Bronchial epithelial cell (primary cell): ENCODE measurements around the gene ATP1A4. TPM values are rescaled to one million over a fixed set of nuclear protein-coding genes. Genes with fewer than 3 reads are reported as not detected.

Experiments used
- DNase-seq: peaks from one replicate; pipeline ENCODE4 v3.0.0-alpha.2; 2010; ENCODE audit warnings: low read depth
- FAIRE-seq: peaks from 2 replicates; lab custom pipeline; 2011; peaks lifted over from hg19 to GRCh38; lab: Jason Lieb, UNC
- H3K27me3 ChIP-seq: 2 replicates; pipeline ENCODE4 v1.5.1; 2011; ENCODE audit warnings: low read length; ENCODE audit not compliant: control insufficient read depth, insufficient read depth
- H3K36me3 ChIP-seq: 2 replicates; pipeline ENCODE4 v1.5.1; 2011; ENCODE audit warnings: low read length; ENCODE audit not compliant: control insufficient read depth, insufficient read depth
- H3K4me3 ChIP-seq: 2 replicates; pipeline ENCODE4 v1.5.1; 2011; ENCODE audit warnings: mild to moderate bottlenecking, low read depth, low read length, control low read depth
- total RNA-seq: library from RNA; depleted of rRNA; stranded (reverse); fragments of >200 nt; gene quantifications from 2 replicates; pipeline ENCODE4 v1.2.1, GENCODE V29; 2014
- TF ChIP-seq, protein P1 (sequence below): IDR thresholded peaks from 2 replicates; pipeline ENCODE4 v1.5.1; 2011; ENCODE audit warnings: mild to moderate bottlenecking, moderate library complexity, low read length, control low read depth, inconsistent platforms; ENCODE audit not compliant: insufficient read depth, severe bottlenecking

The ATP1A4 gene
- total RNA-seq, 1 donor from 2014 or later = not detected

DNA sequence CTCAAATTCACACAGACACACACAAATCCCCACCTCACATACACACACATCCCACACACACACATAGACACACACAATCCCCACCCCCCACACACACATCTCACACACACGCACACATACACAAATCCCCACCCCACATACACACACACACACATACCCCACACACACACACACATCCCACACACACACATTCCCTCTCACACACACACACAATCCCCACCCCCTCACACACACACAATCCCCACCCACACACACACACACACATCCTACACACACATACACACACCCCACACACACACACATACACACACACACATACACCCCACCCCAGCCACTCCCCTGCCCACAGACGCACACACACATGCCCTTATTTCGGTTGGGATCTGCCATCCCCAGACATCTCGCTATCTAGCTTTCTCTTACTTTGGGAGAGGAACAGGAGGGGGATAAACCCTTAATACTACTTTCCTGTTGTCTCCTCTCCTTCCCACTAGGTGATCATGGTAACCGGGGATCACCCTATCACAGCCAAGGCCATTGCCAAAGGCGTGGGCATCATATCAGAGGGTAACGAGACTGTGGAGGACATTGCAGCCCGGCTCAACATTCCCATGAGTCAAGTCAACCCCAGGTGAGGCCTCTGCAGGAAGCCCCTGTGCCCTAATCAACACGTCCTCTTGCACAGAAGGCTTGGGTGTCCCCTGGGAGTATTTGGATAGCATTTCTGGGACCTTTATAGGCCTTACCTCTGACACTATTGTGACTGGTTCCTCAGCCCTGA is 17.2 kb upstream of the ATP1A4 start:
- H3K4me3 ChIP-seq = no peak overlapping the region
- TF ChIP-seq, protein P1, sequence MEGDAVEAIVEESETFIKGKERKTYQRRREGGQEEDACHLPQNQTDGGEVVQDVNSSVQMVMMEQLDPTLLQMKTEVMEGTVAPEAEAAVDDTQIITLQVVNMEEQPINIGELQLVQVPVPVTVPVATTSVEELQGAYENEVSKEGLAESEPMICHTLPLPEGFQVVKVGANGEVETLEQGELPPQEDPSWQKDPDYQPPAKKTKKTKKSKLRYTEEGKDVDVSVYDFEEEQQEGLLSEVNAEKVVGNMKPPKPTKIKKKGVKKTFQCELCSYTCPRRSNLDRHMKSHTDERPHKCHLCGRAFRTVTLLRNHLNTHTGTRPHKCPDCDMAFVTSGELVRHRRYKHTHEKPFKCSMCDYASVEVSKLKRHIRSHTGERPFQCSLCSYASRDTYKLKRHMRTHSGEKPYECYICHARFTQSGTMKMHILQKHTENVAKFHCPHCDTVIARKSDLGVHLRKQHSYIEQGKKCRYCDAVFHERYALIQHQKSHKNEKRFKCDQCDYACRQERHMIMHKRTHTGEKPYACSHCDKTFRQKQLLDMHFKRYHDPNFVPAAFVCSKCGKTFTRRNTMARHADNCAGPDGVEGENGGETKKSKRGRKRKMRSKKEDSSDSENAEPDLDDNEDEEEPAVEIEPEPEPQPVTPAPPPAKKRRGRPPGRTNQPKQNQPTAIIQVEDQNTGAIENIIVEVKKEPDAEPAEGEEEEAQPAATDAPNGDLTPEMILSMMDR = no peak
- no peak for DNase-seq
- FAIRE-seq = peak; percentile 90
- no peaks in the 10 kb centered on the region for H3K36me3 ChIP-seq
- peaks cover 4% of the 10 kb centered on the region for H3K27me3 ChIP-seq

DNA sequence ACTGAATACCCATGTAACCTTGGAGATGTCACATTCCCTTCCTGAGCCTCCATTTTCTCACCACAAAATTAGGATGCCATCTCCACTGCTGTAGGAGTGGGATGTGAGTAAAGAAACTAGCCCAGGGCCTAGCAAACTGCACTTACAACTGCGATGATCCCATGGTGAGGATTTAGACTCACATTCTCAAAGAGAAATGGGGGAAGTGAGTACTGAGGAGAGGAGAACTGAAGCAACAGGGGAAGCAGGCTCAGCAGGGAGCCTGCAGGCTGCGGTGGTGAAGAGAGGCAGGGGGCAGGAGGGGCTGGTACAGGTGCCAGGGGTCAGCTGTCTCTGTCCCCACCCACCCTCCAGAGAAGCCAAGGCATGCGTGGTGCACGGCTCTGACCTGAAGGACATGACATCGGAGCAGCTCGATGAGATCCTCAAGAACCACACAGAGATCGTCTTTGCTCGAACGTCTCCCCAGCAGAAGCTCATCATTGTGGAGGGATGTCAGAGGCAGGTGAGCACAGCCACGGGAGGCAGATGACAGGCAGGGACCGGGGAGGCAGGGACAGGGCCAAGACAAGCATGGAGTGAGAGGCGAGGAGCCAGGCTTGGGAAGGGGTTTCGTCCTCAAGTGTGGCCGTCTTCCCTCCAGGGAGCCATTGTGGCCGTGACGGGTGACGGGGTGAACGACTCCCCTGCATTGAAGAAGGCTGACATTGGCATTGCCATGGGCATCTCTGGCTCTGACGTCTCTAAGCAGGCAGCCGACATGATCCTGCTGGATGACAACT is 16.4 kb upstream of the ATP1A4 start:
- no peak for FAIRE-seq
- TF ChIP-seq, protein P1 = no peak
- Histone ChIP-seq H3K4me3 (no peak overlapping the region), H3K27me3 (peaks cover 6% of the 10 kb centered on the region), H3K36me3 (no peaks in the 10 kb centered on the region)
- DNase-seq = no peak

DNA sequence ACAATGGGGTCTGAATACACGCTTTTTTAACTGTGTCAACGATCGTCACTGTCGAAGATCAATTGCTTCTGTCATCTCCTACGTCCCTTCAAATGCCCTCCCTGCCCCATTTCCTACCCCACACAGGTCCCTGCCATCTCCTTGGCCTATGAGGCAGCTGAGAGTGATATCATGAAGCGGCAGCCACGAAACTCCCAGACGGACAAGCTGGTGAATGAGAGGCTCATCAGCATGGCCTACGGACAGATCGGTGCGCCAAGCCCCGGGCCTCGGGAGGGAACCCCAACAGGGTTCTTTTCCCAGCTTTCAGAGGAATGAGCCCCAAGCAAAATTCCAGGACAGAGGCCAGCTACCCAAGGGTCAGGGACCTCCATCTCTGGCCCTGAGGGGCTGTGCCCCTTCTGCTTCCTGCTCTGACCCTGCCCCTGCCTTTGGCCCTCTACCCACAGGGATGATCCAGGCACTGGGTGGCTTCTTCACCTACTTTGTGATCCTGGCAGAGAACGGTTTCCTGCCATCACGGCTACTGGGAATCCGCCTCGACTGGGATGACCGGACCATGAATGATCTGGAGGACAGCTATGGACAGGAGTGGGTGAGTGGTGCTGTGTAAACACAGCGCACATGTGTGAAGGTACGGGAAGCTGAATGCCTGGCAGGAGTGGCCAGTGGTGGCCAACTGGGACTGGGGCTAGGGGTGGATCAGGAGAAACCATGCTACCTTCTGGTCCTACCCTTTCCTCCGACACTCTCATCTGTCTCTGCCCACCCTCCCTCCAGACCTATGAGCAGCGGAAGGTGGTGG is 15.1 kb upstream of the ATP1A4 start:
- peaks cover 6% of the 10 kb centered on the region for H3K27me3 ChIP-seq
- FAIRE-seq = no peak
- no peak for DNase-seq
- no peaks in the 10 kb centered on the region for H3K36me3 ChIP-seq
- H3K4me3 ChIP-seq = no peak overlapping the region
- TF ChIP-seq, protein P1 = no peak

DNA sequence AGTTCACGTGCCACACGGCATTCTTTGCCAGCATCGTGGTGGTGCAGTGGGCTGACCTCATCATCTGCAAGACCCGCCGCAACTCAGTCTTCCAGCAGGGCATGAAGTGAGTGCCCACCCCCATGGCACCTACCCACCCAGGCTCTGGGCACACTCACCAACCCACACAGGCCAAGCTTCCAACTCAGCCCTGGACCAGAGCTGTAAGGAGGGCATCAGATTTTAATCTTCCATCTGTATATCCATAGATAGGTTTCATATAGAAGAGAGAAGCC is 14.5 kb upstream of the ATP1A4 start:
- FAIRE-seq = no peak
- no peak for DNase-seq
- Histone ChIP-seq H3K36me3 (no peaks in the 10 kb centered on the region), H3K4me3 (no peak overlapping the region), H3K27me3 (peaks cover 9% of the 10 kb centered on the region)
- TF ChIP-seq, protein P1 = no peak

DNA sequence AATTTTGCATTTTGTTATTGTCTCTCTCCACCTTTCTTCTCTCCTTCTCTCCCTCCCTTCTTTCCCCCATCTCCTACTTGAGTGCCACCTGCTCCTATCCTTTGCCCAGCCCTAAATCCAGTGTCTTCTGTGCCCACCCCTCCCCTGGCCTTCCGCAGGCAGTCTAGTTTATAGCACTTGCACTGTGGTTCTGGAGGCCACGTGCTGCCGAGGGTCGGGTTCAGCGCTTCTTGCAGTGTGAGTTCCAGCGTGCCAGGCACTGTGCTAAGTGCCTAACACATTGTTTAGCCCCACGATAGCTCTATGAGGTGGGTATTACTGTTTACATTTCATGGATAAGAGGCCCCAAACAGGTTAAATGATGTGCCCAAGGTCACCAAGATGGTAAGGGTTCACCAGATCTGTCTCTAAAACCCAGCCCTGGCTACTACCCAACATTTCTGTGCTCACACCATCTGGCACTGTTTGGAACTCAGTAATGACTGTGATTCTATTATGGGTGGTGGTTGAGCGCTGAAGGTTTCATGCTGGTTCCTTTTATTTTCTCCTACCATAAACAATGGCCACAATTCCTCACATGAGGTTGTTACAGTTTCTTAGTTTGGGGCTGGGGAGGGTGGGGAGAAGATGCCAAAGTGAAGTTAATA is 14.1 kb upstream of the ATP1A4 start:
- no peak for DNase-seq
- Histone ChIP-seq H3K27me3 (peaks cover 9% of the 10 kb centered on the region), H3K4me3 (no peak overlapping the region), H3K36me3 (no peaks in the 10 kb centered on the region)
- TF ChIP-seq, protein P1 = no peak
- no peak for FAIRE-seq
